Measurements from ENCODE around the gene PWP1. TPM values are rescaled to one million over a fixed set of nuclear protein-coding genes. Genes with fewer than 3 reads are reported as not detected.

The PWP1 gene
- total RNA-seq, 1 donor from 2014 or later = 39.1 TPM

DNA sequence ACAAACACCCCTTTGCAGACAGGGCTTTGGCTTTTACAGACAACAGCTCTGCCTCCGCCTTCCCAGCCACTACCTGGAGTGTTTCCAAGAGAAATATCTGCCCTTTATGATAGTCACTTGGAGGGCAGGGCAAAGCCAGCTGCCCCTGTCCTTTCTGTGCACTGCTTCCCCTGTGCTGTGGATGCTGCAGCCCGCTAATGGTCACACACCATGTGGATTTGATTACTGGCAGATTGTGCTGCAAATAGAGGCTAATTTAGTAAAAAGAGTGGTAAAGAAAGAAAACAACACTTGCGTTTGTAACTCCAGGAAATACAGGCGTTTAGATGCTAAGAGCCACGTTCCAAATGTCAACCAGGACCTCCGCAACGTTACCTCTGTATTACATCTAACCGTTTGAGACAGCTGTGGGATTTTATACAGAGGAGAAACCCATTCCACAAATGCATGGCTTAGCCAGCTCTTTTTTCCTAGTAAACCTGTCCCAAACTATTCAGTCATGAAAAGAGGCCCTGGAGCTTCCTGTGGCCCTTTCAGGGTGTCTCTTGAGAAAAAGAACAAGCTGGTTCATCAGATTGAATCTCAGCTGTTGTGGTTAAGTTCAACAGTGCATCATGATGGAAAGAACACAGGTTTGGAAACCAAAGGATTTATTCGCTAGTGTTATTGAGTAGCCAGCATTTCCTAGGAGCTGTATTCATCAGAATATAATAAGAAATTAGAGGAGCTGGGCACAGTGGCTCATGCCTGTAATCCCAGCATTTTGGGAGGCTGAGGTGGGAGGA, 30.1 kb upstream of the PWP1 start:
- TF ChIP-seq, protein P1, sequence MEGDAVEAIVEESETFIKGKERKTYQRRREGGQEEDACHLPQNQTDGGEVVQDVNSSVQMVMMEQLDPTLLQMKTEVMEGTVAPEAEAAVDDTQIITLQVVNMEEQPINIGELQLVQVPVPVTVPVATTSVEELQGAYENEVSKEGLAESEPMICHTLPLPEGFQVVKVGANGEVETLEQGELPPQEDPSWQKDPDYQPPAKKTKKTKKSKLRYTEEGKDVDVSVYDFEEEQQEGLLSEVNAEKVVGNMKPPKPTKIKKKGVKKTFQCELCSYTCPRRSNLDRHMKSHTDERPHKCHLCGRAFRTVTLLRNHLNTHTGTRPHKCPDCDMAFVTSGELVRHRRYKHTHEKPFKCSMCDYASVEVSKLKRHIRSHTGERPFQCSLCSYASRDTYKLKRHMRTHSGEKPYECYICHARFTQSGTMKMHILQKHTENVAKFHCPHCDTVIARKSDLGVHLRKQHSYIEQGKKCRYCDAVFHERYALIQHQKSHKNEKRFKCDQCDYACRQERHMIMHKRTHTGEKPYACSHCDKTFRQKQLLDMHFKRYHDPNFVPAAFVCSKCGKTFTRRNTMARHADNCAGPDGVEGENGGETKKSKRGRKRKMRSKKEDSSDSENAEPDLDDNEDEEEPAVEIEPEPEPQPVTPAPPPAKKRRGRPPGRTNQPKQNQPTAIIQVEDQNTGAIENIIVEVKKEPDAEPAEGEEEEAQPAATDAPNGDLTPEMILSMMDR (IDR thresholded peaks at IDR 0.05) = no peak
- Mint-ChIP-seq H3K4me3 (ENCODE audit: unreplicated experiment) (no peak overlapping the region), H3K27me3 (ENCODE audit: unreplicated experiment) (no peaks in the 10 kb centered on the region), H3K4me1 (ENCODE audit: unreplicated experiment) (no peaks in the 10 kb centered on the region), H3K27ac (ENCODE audit: unreplicated experiment) (no peak overlapping the region), H3K36me3 (ENCODE audit: unreplicated experiment) (no peaks in the 10 kb centered on the region), H3K9me3 (ENCODE audit: unreplicated experiment) (no peaks in the 10 kb centered on the region)
- no peak for DNase-seq (ENCODE audit: extremely low spot score, unreplicated experiment)

DNA sequence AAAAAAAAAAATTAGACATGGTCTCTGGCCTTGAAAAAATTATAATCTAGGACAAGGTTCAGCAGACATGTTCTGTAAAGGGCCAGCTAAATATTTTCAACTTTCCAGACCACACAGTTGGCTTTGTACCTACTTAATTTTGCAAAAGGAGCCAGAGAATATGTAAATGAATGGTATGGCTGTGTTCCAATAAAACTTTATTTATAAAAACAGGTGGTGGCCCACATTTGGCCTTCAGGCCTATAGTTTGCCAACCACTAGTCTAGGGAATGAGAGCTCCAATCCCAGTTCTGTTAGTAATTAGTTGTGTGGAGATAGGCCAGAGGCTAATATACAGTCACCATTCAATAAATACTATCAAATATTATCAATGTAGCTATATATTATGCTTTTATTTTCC, 29.3 kb upstream of the PWP1 start:
- H3K27ac Mint-ChIP-seq (ENCODE audit: unreplicated experiment) = no peak overlapping the region
- H3K4me3 Mint-ChIP-seq (ENCODE audit: unreplicated experiment) = no peak overlapping the region
- H3K9me3 Mint-ChIP-seq (ENCODE audit: unreplicated experiment) = no peaks in the 10 kb centered on the region
- DNase-seq (ENCODE audit: extremely low spot score, unreplicated experiment) = no peak
- H3K36me3 Mint-ChIP-seq (ENCODE audit: unreplicated experiment) = no peaks in the 10 kb centered on the region
- no peaks in the 10 kb centered on the region for H3K27me3 Mint-ChIP-seq (ENCODE audit: unreplicated experiment)
- no peaks in the 10 kb centered on the region for H3K4me1 Mint-ChIP-seq (ENCODE audit: unreplicated experiment)
- TF ChIP-seq, protein P1 (IDR thresholded peaks at IDR 0.05) = no peak

DNA sequence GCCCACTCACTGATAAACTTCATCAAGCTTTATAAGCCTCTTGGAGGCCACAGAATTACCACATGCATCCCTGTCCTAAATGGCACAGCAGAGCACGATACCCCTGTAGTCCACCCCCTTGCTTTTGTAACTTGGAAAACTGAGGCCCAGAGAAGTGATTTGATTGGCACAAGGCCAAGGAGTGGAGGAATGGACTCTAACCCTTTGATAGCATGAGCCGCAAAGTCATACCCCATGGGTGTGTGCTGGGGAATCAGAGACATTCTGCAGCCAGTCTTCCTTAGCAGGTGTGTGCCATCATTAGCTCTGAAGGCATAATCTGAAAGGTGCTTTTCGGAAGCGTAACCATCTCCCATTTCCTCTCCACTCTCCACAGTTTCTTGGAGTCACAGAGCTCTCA, 28.5 kb upstream of the PWP1 start:
- no peak for DNase-seq (ENCODE audit: extremely low spot score, unreplicated experiment)
- H3K27ac Mint-ChIP-seq (ENCODE audit: unreplicated experiment) = no peak overlapping the region
- H3K36me3 Mint-ChIP-seq (ENCODE audit: unreplicated experiment) = no peaks in the 10 kb centered on the region
- no peaks in the 10 kb centered on the region for H3K9me3 Mint-ChIP-seq (ENCODE audit: unreplicated experiment)
- H3K4me1 Mint-ChIP-seq (ENCODE audit: unreplicated experiment) = no peaks in the 10 kb centered on the region
- H3K27me3 Mint-ChIP-seq (ENCODE audit: unreplicated experiment) = no peaks in the 10 kb centered on the region
- TF ChIP-seq, protein P1 (IDR thresholded peaks at IDR 0.05) = no peak
- no peak overlapping the region for H3K4me3 Mint-ChIP-seq (ENCODE audit: unreplicated experiment)

DNA sequence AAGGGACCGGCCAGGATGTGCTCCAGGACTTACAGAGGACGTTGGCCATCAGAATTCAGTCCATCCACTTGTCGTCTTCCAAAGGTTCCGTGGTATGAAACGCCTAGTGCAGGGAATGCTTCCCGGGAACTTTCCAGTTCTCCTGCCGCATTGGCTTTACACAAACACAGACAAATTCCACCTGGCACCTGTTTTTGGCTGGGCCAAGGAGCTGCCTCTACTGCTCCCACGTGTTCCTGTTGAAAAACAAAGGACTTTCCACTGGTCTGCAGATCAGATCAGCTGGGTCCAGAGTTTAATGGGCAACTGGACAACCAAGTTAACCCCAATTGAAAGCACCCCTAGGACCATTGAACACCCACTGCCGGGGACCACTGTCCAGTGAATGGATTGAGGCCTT, 28.0 kb upstream of the PWP1 start:
- no peak for DNase-seq (ENCODE audit: extremely low spot score, unreplicated experiment)
- H3K4me3 Mint-ChIP-seq (ENCODE audit: unreplicated experiment) = no peak overlapping the region
- H3K27me3 Mint-ChIP-seq (ENCODE audit: unreplicated experiment) = no peaks in the 10 kb centered on the region
- TF ChIP-seq, protein P1 (IDR thresholded peaks at IDR 0.05) = no peak
- no peaks in the 10 kb centered on the region for H3K4me1 Mint-ChIP-seq (ENCODE audit: unreplicated experiment)
- H3K9me3 Mint-ChIP-seq (ENCODE audit: unreplicated experiment) = no peaks in the 10 kb centered on the region
- H3K36me3 Mint-ChIP-seq (ENCODE audit: unreplicated experiment) = no peaks in the 10 kb centered on the region
- H3K27ac Mint-ChIP-seq (ENCODE audit: unreplicated experiment) = no peak overlapping the region

DNA sequence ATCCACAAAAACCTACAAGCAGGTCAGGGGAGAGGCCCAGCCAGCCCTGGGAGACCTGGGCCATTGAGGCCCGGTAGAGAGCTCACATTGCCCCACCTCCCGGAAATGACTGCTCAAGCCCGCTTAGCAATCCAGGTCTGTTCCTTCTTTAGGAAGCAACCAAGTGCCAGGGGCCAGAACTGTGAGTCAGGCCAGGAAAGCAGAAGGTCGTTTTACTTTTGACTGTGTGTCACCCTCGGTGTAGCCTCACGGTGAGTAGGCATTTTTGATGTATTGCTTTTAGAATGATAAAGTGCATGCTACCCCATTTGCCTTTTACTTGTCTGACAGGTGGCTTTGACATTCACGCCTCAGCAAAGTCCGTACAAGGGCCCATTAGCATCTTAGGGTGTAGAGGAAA, 25.4 kb upstream of the PWP1 start:
- Mint-ChIP-seq H3K27ac (ENCODE audit: unreplicated experiment) (no peak overlapping the region), H3K27me3 (ENCODE audit: unreplicated experiment) (no peaks in the 10 kb centered on the region), H3K36me3 (ENCODE audit: unreplicated experiment) (no peaks in the 10 kb centered on the region), H3K4me3 (ENCODE audit: unreplicated experiment) (no peak overlapping the region), H3K9me3 (ENCODE audit: unreplicated experiment) (no peaks in the 10 kb centered on the region), H3K4me1 (ENCODE audit: unreplicated experiment) (no peaks in the 10 kb centered on the region)
- TF ChIP-seq, protein P1 (IDR thresholded peaks at IDR 0.05) = no peak
- no peak for DNase-seq (ENCODE audit: extremely low spot score, unreplicated experiment)
